Natural killer cell (primary cell): Measurements from ENCODE around the gene HOXB7. TPM values are rescaled to one million over a fixed set of nuclear protein-coding genes. Genes with fewer than 3 reads are reported as not detected.

ENCODE experiments used
- ATAC-seq, 3 donors: fragments of 150-1000 bp in 2 of 3; fragments of 200-7000 bp in 1 of 3; cut with Tn5 transposase; 1 replicate in 1 of 3; 2 replicates in 2 of 3; pipeline ENCODE4 v1.10.0; 2021; ENCODE audit warnings: mild to moderate bottlenecking in 2 of 3, moderate library complexity in 2 of 3
- DNase-seq, 2 donors: peaks; one replicate each; pipeline versions ENCODE4 v3.0.0 to v3.0.0-alpha.2; 2013 to 2021; ENCODE audit warnings: mixed read lengths in 1 of 2
- H3K27ac ChIP-seq: one replicate; pipeline ENCODE4 v1.5.1; 2013; ENCODE audit warnings: mild to moderate bottlenecking, low read length
- H3K27me3 ChIP-seq: one replicate; pipeline ENCODE4 v1.6.1; 2013; ENCODE audit warnings: low read length; ENCODE audit not compliant: control insufficient read depth, insufficient read depth
- H3K36me3 ChIP-seq: one replicate; pipeline ENCODE4 v1.6.1; 2013; ENCODE audit warnings: low read length; ENCODE audit not compliant: control insufficient read depth, insufficient read depth
- H3K4me1 ChIP-seq: one replicate; pipeline ENCODE4 v1.6.1; 2013; ENCODE audit warnings: low read length; ENCODE audit not compliant: control insufficient read depth, insufficient read depth
- H3K4me3 ChIP-seq: one replicate; pipeline ENCODE4 v1.5.1; 2013; ENCODE audit warnings: low read length
- H3K9me3 ChIP-seq: one replicate; pipeline ENCODE4 v1.6.1; 2013; ENCODE audit warnings: low read length; ENCODE audit not compliant: control insufficient read depth, insufficient read depth
- H3K27ac Mint-ChIP-seq, 2 donors: one replicate each; pipeline ENCODE4 v1.8.0; 2022; ENCODE audit warnings: mild to moderate bottlenecking in 2 of 2, mixed read lengths in 2 of 2, moderate library complexity in 1 of 2
- H3K27me3 Mint-ChIP-seq, 2 donors: one replicate each; pipeline ENCODE4 v1.8.0; 2022; ENCODE audit warnings: low read depth in 2 of 2, mixed read lengths in 2 of 2
- H3K36me3 Mint-ChIP-seq: one replicate; pipeline ENCODE4 v1.8.0; 2022; ENCODE audit warnings: mixed read lengths
- H3K4me1 Mint-ChIP-seq, 2 donors: one replicate each; pipeline ENCODE4 v1.8.0; 2022; ENCODE audit warnings: mixed read lengths in 2 of 2
- H3K4me3 Mint-ChIP-seq: one replicate; pipeline ENCODE4 v1.8.0; 2022; ENCODE audit warnings: mild to moderate bottlenecking, moderate library complexity, mixed read lengths
- H3K9me3 Mint-ChIP-seq, 2 donors: one replicate each; pipeline ENCODE4 v1.8.0; 2022; ENCODE audit warnings: mixed read lengths in 2 of 2
- CTCF ChIP-seq: fragments of 200-600 bp; IDR thresholded peaks from one replicate; pipeline ENCODE4 v1.8.0; 2022; ENCODE audit warnings: antibody characterized with exemption
- WGBS: methylation state at CpG from one replicate; pipeline ENCODE4 v1.1.7; 2013; ENCODE audit warnings: missing lambda C conversion rate; ENCODE audit not compliant: insufficient coverage; 5-methylcytosine and 5-hydroxymethylcytosine counted together
- intact Hi-C: fragments of 100-400 bp; cut with micrococcal nuclease; formaldehyde crosslinking; loops from one replicate; pipeline ENCODE4 v1.14.2; 2022
- total RNA-seq, 4 donors: library from RNA; stranded (reverse); fragments of 120-200 nt in 1 of 4; gene quantifications; one replicate each; pipeline versions ENCODE4 v1.2.3 to v1.2.4, GENCODE V29; 2013 to 2022

Gene HOXB7
- total RNA-seq, 3 donors from 2014 or later (not counting 1 experiment from before 2014, with no cell fraction given), result 0.45 to 1.4 (median 0.97) TPM

GRCh38 chr17:48626245-48627117 is 15.7 kb upstream of the HOXB7 start, which contains the start of gene HOXB9:
TSS of gene HOXB9 (minus strand) at chr17:48626358. CDS start at chr17:48626269, 89 bp downstream.
- peaks cover 18 to 20% of the 10 kb centered on the region in 2 donors for H3K4me1 Mint-ChIP-seq
- no peaks in the 10 kb centered on the region for H3K9me3 ChIP-seq
- peak within 1 kb of the TSS; percentile 89 for H3K4me3 Mint-ChIP-seq
- H3K9me3 Mint-ChIP-seq, result no peaks in the 10 kb centered on the region
- no peaks in the 10 kb centered on the region for H3K36me3 ChIP-seq
- no peak within 1 kb of the TSS for H3K27ac ChIP-seq
- H3K27ac Mint-ChIP-seq, result peak within 1 kb of the TSS; percentile 35 to 84
- DNase-seq (peak; percentile 51 to 71), ATAC-seq (peak; percentile 70 to 76 (median 71))
- H3K4me1 ChIP-seq, result peaks cover 28% of the 10 kb centered on the region
- intact Hi-C loops, result no loop called here
- 5% methylated on average over 31 of the region's 50 CpGs for WGBS
- H3K27me3 Mint-ChIP-seq, result peaks cover 81 to 86% of the 10 kb centered on the region in 2 donors
- TF ChIP-seq CTCF, result no peak
- H3K4me3 ChIP-seq, result peak within 1 kb of the TSS; percentile 14
- no peaks in the 10 kb centered on the region for H3K36me3 Mint-ChIP-seq
- H3K27me3 ChIP-seq, result peaks cover 68% of the 10 kb centered on the region

GRCh38 chr17:48625495-48626244 is 14.9 kb upstream of the HOXB7 start:
- under 1% methylated on average over 69 of the region's 69 CpGs for WGBS
- intact Hi-C loops, result no loop called here
- Histone ChIP-seq H3K4me3 (peak overlapping the region; percentile 14), H3K9me3 (no peaks in the 10 kb centered on the region), H3K27ac (no peak overlapping the region), H3K27me3 (peaks cover 71% of the 10 kb centered on the region), H3K4me1 (peaks cover 28% of the 10 kb centered on the region), H3K36me3 (no peaks in the 10 kb centered on the region)
- Mint-ChIP-seq H3K9me3 (no peaks in the 10 kb centered on the region), H3K36me3 (no peaks in the 10 kb centered on the region), H3K27ac (peak overlapping the region; percentile 35 to 84), H3K27me3 (peaks cover 81 to 86% of the 10 kb centered on the region in 2 donors), H3K4me1 (peaks cover 18 to 20% of the 10 kb centered on the region in 2 donors), H3K4me3 (peak overlapping the region; percentile 89)
- peak; percentile 58 to 75 (median 71) for ATAC-seq
- no peak for TF ChIP-seq CTCF
- DNase-seq, result peak; percentile 39 to 73

- Mint-ChIP-seq H3K4me1 (peaks cover 19 to 20% of the 10 kb centered on the region in 2 donors), H3K27me3 (peaks cover 78 to 81% of the 10 kb centered on the region in 2 donors), H3K4me3 (peak overlapping the region; percentile 49), H3K9me3 (no peaks in the 10 kb centered on the region), H3K27ac (peak overlapping the region in 1 of 2 donors; percentile 84), H3K36me3 (no peaks in the 10 kb centered on the region)
- no peak overlapping the region for H3K27ac ChIP-seq
- peaks cover 28% of the 10 kb centered on the region for H3K4me1 ChIP-seq
- H3K36me3 ChIP-seq, result no peaks in the 10 kb centered on the region
- peaks cover 73% of the 10 kb centered on the region for H3K27me3 ChIP-seq
- whole genome bisulfite sequencing, result 3% methylated on average over 65 of the region's 66 CpGs
- ATAC-seq (peak in 2 of 3 donors; percentile 32 to 33), DNase-seq (peak in 1 of 2 donors; percentile 62)
- no peaks in the 10 kb centered on the region for H3K9me3 ChIP-seq
- H3K4me3 ChIP-seq, result no peak overlapping the region
- intact Hi-C loops, result loop anchor here (5.0 kb wide), 1 partner anchor 543 kb away; no protein-coding TSS in a partner anchor
- no peak for TF ChIP-seq CTCF
Observed at GRCh38 chr17:48624544-48625494, 14.0 kb upstream of the HOXB7 start.
